HG02610 (cell line): Measurements from ENCODE around the gene ITIH4.

Experiments used
- ATAC-seq: cut with Tn5 transposase; IDR thresholded peaks from one replicate; pipeline ENCODE4 v1.9.1; 2021; ENCODE audit warnings: mild to moderate bottlenecking, moderate library complexity; ENCODE audit not compliant: unreplicated experiment

The ITIH4 gene

GRCh38 chr3:52805270-52806039 is 25.0 kb downstream of the ITIH4 start:
- no peak for ATAC-seq

- no peak for ATAC-seq
These were observed 28.6 kb downstream of the ITIH4 start for GRCh38 chr3:52801839-52802238.

GRCh38 chr3:52800079-52800478 is 30.4 kb downstream of the ITIH4 start:
- ATAC-seq = no peak

GRCh38 chr3:52798978-52799476 is 31.4 kb downstream of the ITIH4 start:
- no peak for ATAC-seq

- ATAC-seq = no peak
These were observed 32.0 kb downstream of the ITIH4 start for GRCh38 chr3:52798376-52798977.

GRCh38 chr3:52796411-52796810 is 34.1 kb downstream of the ITIH4 start:
- no peak for ATAC-seq

- no peak for ATAC-seq
These were observed 35.1 kb downstream of the ITIH4 start for GRCh38 chr3:52795298-52795900.

- ATAC-seq = no peak
These were observed 35.8 kb downstream of the ITIH4 start, which contains the start of gene ITIH3 for GRCh38 chr3:52794612-52795099. Gene ITIH3, plus strand, starts transcription at chr3:52794796. Its CDS starts 8 bp downstream, at chr3:52794804.

GRCh38 chr3:52793702-52794611 is 36.5 kb downstream of the ITIH4 start:
- no peak for ATAC-seq

- ATAC-seq = no peak
These were observed 37.3 kb downstream of the ITIH4 start for GRCh38 chr3:52792961-52793695.

- no peak for ATAC-seq
These were observed 38.1 kb downstream of the ITIH4 start for GRCh38 chr3:52792413-52792812.

GRCh38 chr3:52791928-52792327 is 38.5 kb downstream of the ITIH4 start:
- no peak for ATAC-seq

GRCh38 chr3:52791366-52791765 is 39.1 kb downstream of the ITIH4 start:
- no peak for ATAC-seq

- no peak for ATAC-seq
These were observed 39.7 kb downstream of the ITIH4 start for GRCh38 chr3:52790741-52791140.

GRCh38 chr3:52790337-52790736 is 40.1 kb downstream of the ITIH4 start:
- ATAC-seq = no peak

- ATAC-seq = no peak
These were observed 40.8 kb downstream of the ITIH4 start for GRCh38 chr3:52789746-52790040.

GRCh38 chr3:52788890-52789745 is 41.4 kb downstream of the ITIH4 start:
- ATAC-seq = no peak

- no peak for ATAC-seq
These were observed 42.5 kb downstream of the ITIH4 start for GRCh38 chr3:52787672-52788625.
